NB4 (cell line): Measurements from ENCODE around the gene TNFAIP6.

ENCODE experiments used
- CTCF ChIP-seq: IDR thresholded peaks from one replicate; pipeline ENCODE4 v1.5.1; 2012; ENCODE audit warnings: low read depth, low read length
- MAX ChIP-seq: IDR thresholded peaks from 2 replicates; pipeline ENCODE4 v1.6.1; 2011; ENCODE audit warnings: low read depth, low read length
- MYC ChIP-seq: IDR thresholded peaks from 2 replicates; pipeline ENCODE4 v1.6.1; 2011; ENCODE audit warnings: low read depth, low read length
- POLR2A ChIP-seq: IDR thresholded peaks from 2 replicates; pipeline ENCODE4 v1.6.1; 2011; ENCODE audit warnings: mild to moderate bottlenecking; ENCODE audit not compliant: insufficient read length; ENCODE audit errors: extremely low read depth

- TF ChIP-seq CTCF = no peak
- no peak for TF ChIP-seq POLR2A
- no peak for TF ChIP-seq MAX
- no peak for TF ChIP-seq MYC
Observed at GRCh38 chr2:151407281-151407680, 49.9 kb downstream of the TNFAIP6 start.
